GM10248 (cell line): ENCODE results near the gene SSX3.
"Not testable (repeated sequence)": the region's sequence is repeated elsewhere in the genome, so short reads cannot be mapped to it uniquely, and the experiment has no call there.

Experiments used
- CTCF ChIA-PET: fragments of 300-600 bp; sonication (Branson Sonifier 250); formaldehyde crosslinking; extraction: SDS; loops from one replicate; lab custom pipeline; 2021; ENCODE audit warnings: antibody characterized with exemption; lab: Yijun Ruan, JAX
- POLR2A ChIA-PET: fragments of 350-650 bp; sonication (Branson Sonifier 250); formaldehyde crosslinking; extraction: SDS; loops from one replicate; lab custom pipeline; 2020; ENCODE audit warnings: antibody characterized with exemption; lab: Yijun Ruan, JAX
- DNase-seq: peaks from one replicate; pipeline ENCODE4 v3.0.0; 2012; ENCODE audit errors: extremely low spot score
- CTCF ChIP-seq: IDR thresholded peaks from 2 replicates; pipeline ENCODE4 v1.5.1; 2012; ENCODE audit warnings: mild to moderate bottlenecking, low read depth; ENCODE audit errors: extremely low read depth, missing control alignments, control extremely low read depth

The SSX3 gene

GRCh38 chrX:48356315-48357094 lies at the start of gene SSX3:
Gene SSX3, minus strand, starts transcription at chrX:48356703. Its CDS starts 1,454 bp downstream, at chrX:48355249.
- CTCF ChIA-PET, POLR2A ChIA-PET, DNase-seq: not testable (repeated sequence)

- DNase-seq, CTCF ChIA-PET, POLR2A ChIA-PET: not testable (repeated sequence)
These were observed 41.3 kb upstream of the SSX3 start for GRCh38 chrX:48397825-48398224.

GRCh38 chrX:48396931-48397330 lies 40.4 kb upstream of the SSX3 start:
- POLR2A ChIA-PET, result not testable (repeated sequence)

GRCh38 chrX:48383239-48383638 lies 26.7 kb upstream of the SSX3 start, which contains the start of gene SSX4:
Gene SSX4, plus strand, starts transcription at chrX:48383539. Its CDS starts 515 bp downstream, at chrX:48384054.
- DNase-seq, POLR2A ChIA-PET, CTCF ChIA-PET: not testable (repeated sequence)

More at GRCh38 chrX:48396931-48397330, 40.4 kb upstream of the SSX3 start:
- CTCF ChIA-PET, DNase-seq: not testable (repeated sequence)

GRCh38 chrX:48370408-48370807 lies 13.9 kb upstream of the SSX3 start:
- CTCF ChIA-PET, POLR2A ChIA-PET, DNase-seq: not testable (repeated sequence)

GRCh38 chrX:48367717-48368408 lies 11.4 kb upstream of the SSX3 start:
- DNase-seq, CTCF ChIA-PET, POLR2A ChIA-PET: not testable (repeated sequence)

GRCh38 chrX:48359281-48359680 lies 2.8 kb upstream of the SSX3 start:
- POLR2A ChIA-PET, CTCF ChIA-PET, DNase-seq: not testable (repeated sequence)

GRCh38 chrX:48357681-48358080 lies 1.2 kb upstream of the SSX3 start:
- ChIA-PET POLR2A (no interaction called here), CTCF (no interaction called here)
- DNase-seq, result no peak
- TF ChIP-seq CTCF, result no peak

- POLR2A ChIA-PET, DNase-seq, CTCF ChIA-PET: not testable (repeated sequence)
These were observed 10.4 kb downstream of the SSX3 start for GRCh38 chrX:48346059-48346458.

- DNase-seq, CTCF ChIA-PET, POLR2A ChIA-PET: not testable (repeated sequence)
These were observed 42.5 kb downstream of the SSX3 start for GRCh38 chrX:48313996-48314395.

- POLR2A ChIA-PET, result no interaction called here
- CTCF ChIA-PET, result no interaction called here
- no peak for DNase-seq
- TF ChIP-seq CTCF, result no peak
These were observed 50.3 kb downstream of the SSX3 start for GRCh38 chrX:48306175-48306574.
